DOHH2 (cell line): ENCODE results near the gene ZNF625.

Experiments used
- H3F3A ChIP-seq: fragments of 200-600 bp; sonication (generic), shearing (Covaris generic); 2 replicates; pipeline ENCODE4 v1.6.0; 2016; ENCODE audit warnings: antibody characterized with exemption, mild to moderate bottlenecking; ENCODE audit not compliant: control insufficient read depth, insufficient read depth
- H3K27ac ChIP-seq: fragments of 200-600 bp; sonication (generic); 2 replicates; pipeline ENCODE4 v1.5.1; 2014; ENCODE audit warnings: low read depth, mild to moderate bottlenecking, low read length, moderate library complexity
- H3K27me3 ChIP-seq: fragments of 200-600 bp; sonication (generic); 2 replicates; pipeline ENCODE4 v1.6.1; 2014; ENCODE audit warnings: mild to moderate bottlenecking, low read length, mixed read lengths; ENCODE audit not compliant: control insufficient read depth
- H3K36me3 ChIP-seq: fragments of 200-600 bp; sonication (generic); 2 replicates; pipeline ENCODE4 v1.6.1; 2014; ENCODE audit warnings: mild to moderate bottlenecking, low read length, moderate library complexity, mixed read lengths; ENCODE audit not compliant: control insufficient read depth
- H3K4me1 ChIP-seq: fragments of 200-600 bp; sonication (generic); 2 replicates; pipeline ENCODE4 v1.6.1; 2014; ENCODE audit warnings: mild to moderate bottlenecking, low read length, mixed read lengths; ENCODE audit not compliant: control insufficient read depth
- H3K4me2 ChIP-seq: fragments of 200-600 bp; sonication (generic); 2 replicates; pipeline ENCODE4 v1.6.0; 2014; ENCODE audit warnings: mild to moderate bottlenecking, low read length, moderate library complexity
- H3K4me3 ChIP-seq: fragments of 200-600 bp; sonication (generic); 2 replicates; pipeline ENCODE4 v1.5.1; 2014; ENCODE audit warnings: mild to moderate bottlenecking, low read length, mixed read lengths
- H3K79me2 ChIP-seq: fragments of 200-600 bp; sonication (generic); 2 replicates; pipeline ENCODE4 v1.6.1; 2014; ENCODE audit warnings: mild to moderate bottlenecking, low read length, mixed read lengths; ENCODE audit not compliant: control insufficient read depth
- H3K9me2 ChIP-seq: fragments of 200-600 bp; sonication (generic); replicated peaks from 2 replicates; pipeline ENCODE4 v1.6.1; 2014; ENCODE audit warnings: mild to moderate bottlenecking, low read length, mixed read lengths; ENCODE audit not compliant: control insufficient read depth
- H3K9me3 ChIP-seq: fragments of 200-600 bp; sonication (generic); 2 replicates; pipeline ENCODE4 v1.6.1; 2014; ENCODE audit warnings: antibody characterized with exemption, low read length, mixed read lengths; ENCODE audit not compliant: control insufficient read depth, insufficient read depth
- H4K20me1 ChIP-seq: fragments of 200-600 bp; sonication (generic); 2 replicates; pipeline ENCODE4 v1.6.0; 2014; ENCODE audit warnings: low read depth, mild to moderate bottlenecking, antibody characterized with exemption, low read length, moderate library complexity; ENCODE audit not compliant: control insufficient read depth, insufficient read depth
- EZH2phosphoT487 ChIP-seq: fragments of 200-600 bp; sonication (generic); IDR thresholded peaks from 2 replicates; pipeline ENCODE4 v1.6.1; 2017; ENCODE audit warnings: borderline replicate concordance, mild to moderate bottlenecking, antibody characterized with exemption, low read length, moderate library complexity, mixed read lengths
- TF ChIP-seq, protein P1 (sequence below): fragments of 200-600 bp; sonication (generic); IDR thresholded peaks from one replicate; pipeline ENCODE4 v1.5.1; 2014; ENCODE audit warnings: antibody characterized with exemption, mild to moderate bottlenecking, low read depth, low read length; ENCODE audit not compliant: poor library complexity, severe bottlenecking

The ZNF625 gene

DNA sequence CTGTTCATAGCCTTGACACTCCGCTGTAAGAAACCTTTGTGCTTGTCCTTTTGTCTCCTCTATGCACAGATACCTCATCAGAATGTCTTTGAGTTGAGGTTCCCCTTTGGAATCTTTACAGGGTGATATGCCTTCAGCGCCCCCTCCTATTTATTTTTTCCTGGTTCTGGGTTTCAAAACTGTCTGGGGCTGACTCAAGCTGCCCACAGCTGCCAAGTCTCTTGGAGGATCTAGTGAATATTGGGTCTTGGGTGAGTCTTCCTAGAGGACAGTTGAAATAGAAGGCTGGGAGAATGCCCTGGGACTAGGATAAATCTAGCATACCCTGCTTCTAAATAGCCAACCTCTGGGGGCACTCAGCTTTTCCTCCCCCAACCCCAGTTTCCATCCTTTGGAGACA lies 7.3 kb upstream of the ZNF625 start:
- peaks cover 38% of the 10 kb centered on the region for H3K79me2 ChIP-seq
- H3K27ac ChIP-seq: no peak overlapping the region

DNA sequence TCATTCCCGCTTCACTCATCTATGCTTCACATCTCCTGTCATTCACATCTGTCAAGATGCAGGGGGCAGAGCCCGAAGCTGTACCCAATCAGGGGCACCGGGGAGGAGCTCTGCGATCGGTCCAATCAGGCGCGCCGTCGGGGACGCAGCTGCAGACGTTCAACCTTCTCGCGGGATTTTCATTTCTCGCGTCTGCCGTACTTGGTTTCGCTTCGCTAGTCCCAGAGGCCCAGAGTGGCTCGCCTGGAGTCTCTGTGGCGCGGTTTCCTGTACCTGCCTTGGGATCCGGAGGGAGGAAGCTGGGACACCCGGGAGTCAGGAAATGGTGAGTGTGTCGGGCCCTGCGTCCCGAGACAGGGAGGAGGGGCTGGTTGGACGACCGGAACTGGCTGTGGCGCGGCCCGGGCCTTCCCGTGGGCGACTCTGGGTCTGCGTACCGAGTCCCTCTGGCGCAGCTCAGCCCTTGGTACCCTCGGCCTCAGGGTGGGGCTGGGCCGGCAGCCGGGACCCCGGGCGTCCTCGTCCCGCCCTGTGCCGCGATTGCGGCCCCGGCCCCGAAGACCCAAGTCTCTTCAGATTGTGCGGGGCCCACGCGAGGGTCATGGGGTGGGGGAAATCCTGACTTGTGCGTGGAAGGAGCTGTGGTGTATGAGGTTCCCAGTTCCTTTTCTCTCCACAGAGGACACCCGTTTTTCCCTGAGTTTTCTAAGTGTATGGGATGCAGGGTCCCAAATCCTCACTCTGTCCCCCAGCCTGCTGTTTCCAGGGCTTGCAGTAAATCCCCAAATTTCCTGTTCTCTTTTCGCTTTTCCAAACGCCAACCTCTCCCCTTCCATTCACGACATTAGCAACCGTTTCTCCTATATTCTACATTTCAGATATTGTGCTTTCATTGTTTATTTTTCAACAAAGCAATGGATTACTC lies 6.6 kb upstream of the ZNF625 start, which contains the start of gene ZNF136:
Gene ZNF136 (plus strand): TSS at position 215 of the 925 bp plus-strand sequence. CDS start 108 bp downstream, at position 323.
- Histone ChIP-seq H3K27me3 (no peaks in the 10 kb centered on the region), H3K9me3 (peaks cover 3% of the 10 kb centered on the region; the same call in 1 of the 2 replicates), H3K4me3 (peak within 1 kb of the TSS; percentile 86), H3K4me2 (peak within 1 kb of the TSS; percentile 90), H3K27ac (peak within 1 kb of the TSS; percentile 21; the same call in 1 of the 2 replicates), H3K4me1 (peaks cover 11% of the 10 kb centered on the region), H3K79me2 (peaks cover 38% of the 10 kb centered on the region), H3K9me2 (no peaks in the 10 kb centered on the region), H3K36me3 (peaks cover 10% of the 10 kb centered on the region; the same call in 1 of the 2 replicates), H3F3A (no peaks in the 10 kb centered on the region), H4K20me1 (no peaks in the 10 kb centered on the region)
- TF ChIP-seq EZH2phosphoT487: no peak
- TF ChIP-seq, protein P1, sequence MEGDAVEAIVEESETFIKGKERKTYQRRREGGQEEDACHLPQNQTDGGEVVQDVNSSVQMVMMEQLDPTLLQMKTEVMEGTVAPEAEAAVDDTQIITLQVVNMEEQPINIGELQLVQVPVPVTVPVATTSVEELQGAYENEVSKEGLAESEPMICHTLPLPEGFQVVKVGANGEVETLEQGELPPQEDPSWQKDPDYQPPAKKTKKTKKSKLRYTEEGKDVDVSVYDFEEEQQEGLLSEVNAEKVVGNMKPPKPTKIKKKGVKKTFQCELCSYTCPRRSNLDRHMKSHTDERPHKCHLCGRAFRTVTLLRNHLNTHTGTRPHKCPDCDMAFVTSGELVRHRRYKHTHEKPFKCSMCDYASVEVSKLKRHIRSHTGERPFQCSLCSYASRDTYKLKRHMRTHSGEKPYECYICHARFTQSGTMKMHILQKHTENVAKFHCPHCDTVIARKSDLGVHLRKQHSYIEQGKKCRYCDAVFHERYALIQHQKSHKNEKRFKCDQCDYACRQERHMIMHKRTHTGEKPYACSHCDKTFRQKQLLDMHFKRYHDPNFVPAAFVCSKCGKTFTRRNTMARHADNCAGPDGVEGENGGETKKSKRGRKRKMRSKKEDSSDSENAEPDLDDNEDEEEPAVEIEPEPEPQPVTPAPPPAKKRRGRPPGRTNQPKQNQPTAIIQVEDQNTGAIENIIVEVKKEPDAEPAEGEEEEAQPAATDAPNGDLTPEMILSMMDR: no peak

More for the DNA sequence above, 7.3 kb upstream of the ZNF625 start:
- Histone ChIP-seq H3K4me3 (peak overlapping the region; percentile 86), H3K9me3 (peaks cover 3% of the 10 kb centered on the region; the same call in 1 of the 2 replicates), H3K9me2 (no peaks in the 10 kb centered on the region), H3K36me3 (peaks cover 10% of the 10 kb centered on the region; the same call in 1 of the 2 replicates), H3F3A (no peaks in the 10 kb centered on the region), H4K20me1 (no peaks in the 10 kb centered on the region), H3K4me2 (peak overlapping the region; percentile 90), H3K4me1 (peaks cover 11% of the 10 kb centered on the region), H3K27me3 (no peaks in the 10 kb centered on the region)
- TF ChIP-seq, protein P1: no peak
- no peak for TF ChIP-seq EZH2phosphoT487

DNA sequence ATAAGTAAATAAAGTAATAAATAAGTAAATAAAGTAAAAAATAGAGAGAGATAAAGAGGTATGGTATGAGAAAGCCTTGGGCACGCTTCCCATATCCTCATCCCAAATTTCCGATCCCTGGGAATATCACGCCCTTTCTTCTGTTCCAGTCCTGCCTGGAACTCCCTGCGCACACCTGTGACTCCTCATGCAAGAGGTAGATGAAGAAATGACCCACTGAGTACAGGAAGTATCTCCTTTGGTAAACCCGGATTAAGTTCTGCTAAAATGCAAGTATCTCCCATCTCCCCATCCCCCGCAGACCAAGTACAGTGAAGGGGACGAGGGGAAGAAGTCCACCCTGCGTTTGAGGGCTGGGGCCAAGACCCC lies 6.0 kb upstream of the ZNF625 start:
- Histone ChIP-seq H3K27ac (no peak overlapping the region), H3K9me2 (no peaks in the 10 kb centered on the region), H4K20me1 (no peaks in the 10 kb centered on the region), H3K27me3 (no peaks in the 10 kb centered on the region), H3K4me2 (peak overlapping the region; percentile 90), H3K4me3 (peak overlapping the region; percentile 86), H3K9me3 (peaks cover 3% of the 10 kb centered on the region; the same call in 1 of the 2 replicates), H3K4me1 (peaks cover 11% of the 10 kb centered on the region), H3K36me3 (peaks cover 10% of the 10 kb centered on the region; the same call in 1 of the 2 replicates), H3K79me2 (peaks cover 38% of the 10 kb centered on the region), H3F3A (no peaks in the 10 kb centered on the region)
- TF ChIP-seq EZH2phosphoT487: no peak
- TF ChIP-seq, protein P1: no peak
